ENCODE measurements around the gene BCL2L12. TPM values are rescaled to one million over a fixed set of nuclear protein-coding genes. Genes with fewer than 3 reads are reported as not detected.
"Not testable (repeated sequence)": the region's sequence is repeated elsewhere in the genome, so short reads cannot be mapped to it uniquely, and the experiment has no call there.

BCL2L12 gene
- total RNA-seq, 3 donors from 2014 or later = 9.6 to 20.8 (median 16.3) TPM

DNA sequence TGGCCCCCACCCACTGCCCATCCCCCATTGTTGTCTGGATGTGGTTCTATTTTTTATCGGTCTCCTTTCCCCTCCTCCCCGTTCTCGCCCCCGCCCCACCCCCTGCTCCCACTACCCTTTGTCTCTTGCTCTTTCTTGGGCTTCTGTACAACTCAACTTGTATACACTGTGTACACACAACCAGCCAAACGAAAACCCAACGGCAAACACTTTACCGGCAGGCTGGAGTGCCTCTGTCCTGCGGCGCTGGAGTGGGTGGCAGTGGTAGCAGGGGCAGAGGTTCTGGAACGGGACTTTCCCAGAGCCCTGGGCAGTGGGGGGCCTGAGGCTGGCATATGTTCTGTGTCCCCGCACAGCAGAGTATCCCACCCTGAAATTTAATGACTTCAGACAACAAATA, 39.5 kb upstream of the BCL2L12 start:
- no peak overlapping the region for H3K4me3 ChIP-seq
- H3K9me3 ChIP-seq = no peaks in the 10 kb centered on the region
- ATAC-seq (no peak), DNase-seq (no peak)
- no peaks in the 10 kb centered on the region for H3K4me1 ChIP-seq (ENCODE audit: low read depth)
- intact Hi-C loops (cut with DNase I, micrococcal nuclease) = no loop called here
- no peaks in the 10 kb centered on the region for H3K36me3 ChIP-seq (ENCODE audit: low read depth)
- TF ChIP-seq, protein P1, sequence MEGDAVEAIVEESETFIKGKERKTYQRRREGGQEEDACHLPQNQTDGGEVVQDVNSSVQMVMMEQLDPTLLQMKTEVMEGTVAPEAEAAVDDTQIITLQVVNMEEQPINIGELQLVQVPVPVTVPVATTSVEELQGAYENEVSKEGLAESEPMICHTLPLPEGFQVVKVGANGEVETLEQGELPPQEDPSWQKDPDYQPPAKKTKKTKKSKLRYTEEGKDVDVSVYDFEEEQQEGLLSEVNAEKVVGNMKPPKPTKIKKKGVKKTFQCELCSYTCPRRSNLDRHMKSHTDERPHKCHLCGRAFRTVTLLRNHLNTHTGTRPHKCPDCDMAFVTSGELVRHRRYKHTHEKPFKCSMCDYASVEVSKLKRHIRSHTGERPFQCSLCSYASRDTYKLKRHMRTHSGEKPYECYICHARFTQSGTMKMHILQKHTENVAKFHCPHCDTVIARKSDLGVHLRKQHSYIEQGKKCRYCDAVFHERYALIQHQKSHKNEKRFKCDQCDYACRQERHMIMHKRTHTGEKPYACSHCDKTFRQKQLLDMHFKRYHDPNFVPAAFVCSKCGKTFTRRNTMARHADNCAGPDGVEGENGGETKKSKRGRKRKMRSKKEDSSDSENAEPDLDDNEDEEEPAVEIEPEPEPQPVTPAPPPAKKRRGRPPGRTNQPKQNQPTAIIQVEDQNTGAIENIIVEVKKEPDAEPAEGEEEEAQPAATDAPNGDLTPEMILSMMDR (IDR thresholded peaks at IDR 0.05) = no peak

DNA sequence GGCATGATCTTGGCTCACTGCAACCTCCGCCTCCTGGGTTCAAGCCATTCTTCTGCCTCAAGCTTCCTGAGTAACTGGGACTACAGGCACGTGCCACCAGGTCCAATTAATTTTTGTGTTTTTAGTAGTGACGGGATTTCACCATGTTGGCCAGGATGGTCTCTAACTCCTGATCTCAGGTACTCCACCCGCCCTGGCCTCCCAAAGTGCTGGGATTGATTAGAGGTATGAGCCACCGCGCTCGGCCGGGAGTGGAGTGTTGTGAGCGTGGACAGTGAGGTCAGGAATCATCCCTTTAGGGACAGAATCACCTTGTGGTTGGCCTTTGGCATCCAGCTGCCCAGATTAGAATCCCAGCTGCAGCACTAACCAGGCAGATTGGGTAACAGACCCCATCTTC, 36.1 kb upstream of the BCL2L12 start:
- ATAC-seq (no peak), DNase-seq (no peak)
- no peaks in the 10 kb centered on the region for H3K4me1 ChIP-seq (ENCODE audit: low read depth)
- H3K4me3 ChIP-seq = no peak overlapping the region
- TF ChIP-seq, protein P1 (IDR thresholded peaks at IDR 0.05) = no peak
- H3K36me3 ChIP-seq (ENCODE audit: low read depth) = no peaks in the 10 kb centered on the region
- H3K9me3 ChIP-seq = no peaks in the 10 kb centered on the region
- intact Hi-C loops (cut with DNase I, micrococcal nuclease) = no loop called here

DNA sequence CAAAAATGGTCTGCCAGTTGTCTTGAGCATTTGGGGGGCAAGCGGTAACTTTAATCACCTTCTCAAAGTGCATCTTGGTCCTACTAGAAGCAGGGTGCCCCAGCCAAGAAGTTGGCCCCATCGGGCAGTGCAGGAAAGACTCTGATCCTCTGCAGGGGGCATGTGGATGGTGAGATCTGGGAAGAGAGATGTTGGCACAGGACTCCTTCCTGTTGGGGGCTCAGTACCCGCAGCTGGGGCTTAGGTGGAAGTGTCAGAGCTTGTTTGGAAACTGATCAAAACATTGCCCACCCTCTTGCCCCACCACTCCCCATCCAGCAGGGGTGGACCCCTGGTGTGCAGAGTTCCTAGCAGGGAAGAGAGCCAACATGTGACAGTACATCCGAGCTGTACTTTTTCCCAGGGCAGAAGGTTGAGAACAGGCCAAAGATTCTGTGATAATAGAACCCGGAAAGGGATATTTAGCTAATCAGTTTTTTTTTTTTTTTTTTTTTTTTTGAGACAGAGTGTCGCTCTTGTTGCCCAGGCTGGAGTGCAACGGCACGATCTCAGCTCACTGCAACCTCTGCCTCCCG, 34.6 kb upstream of the BCL2L12 start:
- Histone ChIP-seq H3K36me3 (ENCODE audit: low read depth) (no peaks in the 10 kb centered on the region), H3K4me1 (ENCODE audit: low read depth) (no peaks in the 10 kb centered on the region), H3K9me3 (no peaks in the 10 kb centered on the region), H3K4me3 (no peak overlapping the region)
- intact Hi-C loops (cut with DNase I, micrococcal nuclease) = no loop called here
- ATAC-seq (no peak), DNase-seq (no peak)
- TF ChIP-seq, protein P1 (IDR thresholded peaks at IDR 0.05) = no peak

DNA sequence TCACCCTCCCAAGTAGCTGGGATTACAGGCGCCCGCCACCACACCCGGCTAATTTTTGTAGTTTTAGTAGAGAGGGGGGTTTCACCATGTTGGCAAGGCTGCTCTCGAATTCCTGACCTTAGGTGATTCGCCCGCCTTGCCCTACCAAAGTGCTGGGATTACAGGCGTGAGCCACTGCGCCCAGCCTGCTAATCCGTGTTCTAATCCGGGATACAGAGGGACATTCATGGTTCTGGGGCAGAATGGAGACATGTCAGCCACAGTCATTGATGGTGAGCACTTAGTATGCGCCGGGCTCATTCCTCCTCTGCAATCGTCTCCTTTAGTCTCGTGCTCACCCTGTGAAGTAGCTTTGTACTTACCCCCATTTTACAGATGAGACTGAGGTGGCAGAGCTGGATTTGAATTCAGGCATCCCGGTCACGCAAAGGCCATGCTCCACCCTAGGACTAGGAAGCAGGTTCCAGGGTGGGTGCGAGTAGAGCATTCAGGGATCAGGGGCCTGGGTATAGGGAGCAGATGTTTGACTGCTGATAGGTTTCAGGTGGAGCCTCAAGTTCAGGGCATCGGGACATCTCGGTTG, 34.0 kb upstream of the BCL2L12 start:
- H3K4me1 ChIP-seq (ENCODE audit: low read depth) = no peaks in the 10 kb centered on the region
- DNase-seq (no peak), ATAC-seq (no peak)
- no peak overlapping the region for H3K4me3 ChIP-seq
- H3K9me3 ChIP-seq = no peaks in the 10 kb centered on the region
- intact Hi-C loops (cut with DNase I, micrococcal nuclease) = no loop called here
- TF ChIP-seq, protein P1 (IDR thresholded peaks at IDR 0.05) = no peak
- H3K36me3 ChIP-seq (ENCODE audit: low read depth) = no peaks in the 10 kb centered on the region

DNA sequence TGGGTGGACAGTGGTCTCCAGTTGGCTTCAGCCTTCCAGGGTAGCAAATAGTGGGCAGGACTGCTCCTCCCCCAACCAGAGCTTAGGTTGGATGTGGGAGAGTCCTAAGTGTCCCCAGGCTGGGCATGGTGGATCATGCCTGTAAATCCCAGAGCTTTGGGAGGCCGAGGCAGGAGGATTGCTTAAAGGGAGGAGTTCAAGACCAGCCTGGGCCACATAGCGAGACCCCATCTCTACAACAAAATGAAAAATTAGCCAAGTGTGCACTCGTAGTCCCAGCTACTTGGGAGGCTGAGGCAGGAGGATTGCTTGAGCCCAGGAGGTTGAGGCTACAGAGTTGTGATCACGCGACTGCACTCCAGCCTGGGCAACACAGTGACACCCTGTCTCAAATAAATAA, 33.2 kb upstream of the BCL2L12 start:
- DNase-seq (no peak), ATAC-seq (no peak)
- H3K4me3 ChIP-seq = no peak overlapping the region
- no peaks in the 10 kb centered on the region for H3K36me3 ChIP-seq (ENCODE audit: low read depth)
- intact Hi-C loops (cut with DNase I, micrococcal nuclease) = no loop called here
- TF ChIP-seq, protein P1 (IDR thresholded peaks at IDR 0.05) = no peak
- H3K4me1 ChIP-seq (ENCODE audit: low read depth) = no peaks in the 10 kb centered on the region
- H3K9me3 ChIP-seq = no peaks in the 10 kb centered on the region

DNA sequence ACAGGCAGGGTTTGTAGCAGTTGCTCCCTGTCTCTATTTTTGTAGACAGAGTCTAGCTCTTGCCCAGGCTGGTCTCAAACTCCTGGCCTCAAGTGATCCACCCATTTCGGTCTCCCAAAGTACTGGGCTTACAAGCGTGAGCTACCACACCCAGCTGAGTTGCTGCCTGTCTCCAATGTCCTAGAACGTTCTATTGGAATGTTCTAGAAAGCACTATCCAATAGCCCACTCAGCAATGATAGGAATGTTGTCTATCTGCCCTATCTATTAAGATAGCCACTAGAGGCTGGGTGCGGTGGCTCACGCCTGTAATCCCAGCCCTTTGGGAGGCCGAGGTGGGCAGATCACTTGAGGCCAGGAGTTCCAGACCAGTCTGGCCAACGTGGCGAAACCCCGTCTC, 32.5 kb upstream of the BCL2L12 start:
- H3K4me3 ChIP-seq; H3K36me3 ChIP-seq (ENCODE audit: low read depth); H3K9me3 ChIP-seq; DNase-seq; intact Hi-C loops (cut with DNase I, micrococcal nuclease); H3K4me1 ChIP-seq (ENCODE audit: low read depth); ATAC-seq: not testable (repeated sequence)

Data from mucosa of descending colon (tissue), 3 donors.